SU-DHL-6 (cell line): ENCODE measurements around the gene MYH6.
"Not testable (repeated sequence)": the region's sequence is repeated elsewhere in the genome, so short reads cannot be mapped to it uniquely, and the experiment has no call there.

Experiments used
- H2AFZ ChIP-seq: fragments of 200-600 bp; sonication (generic); 2 replicates; pipeline ENCODE4 v1.6.1; 2014; ENCODE audit warnings: low read depth, mild to moderate bottlenecking, moderate library complexity, mixed read lengths, antibody characterized with exemption, low read length; ENCODE audit not compliant: severe bottlenecking
- H3F3A ChIP-seq: fragments of 200-600 bp; shearing (Covaris generic); 2 replicates; pipeline ENCODE4 v1.6.0; 2016; ENCODE audit warnings: antibody characterized with exemption, mild to moderate bottlenecking; ENCODE audit not compliant: insufficient read depth
- H3K27ac ChIP-seq: fragments of 200-600 bp; sonication (generic); 2 replicates; pipeline ENCODE4 v1.5.1; 2016; ENCODE audit warnings: low read depth, mild to moderate bottlenecking, low read length, moderate library complexity, mixed read lengths
- H3K27me3 ChIP-seq: fragments of 200-600 bp; sonication (generic), shearing (Covaris generic); 2 replicates; pipeline ENCODE4 v1.6.0; 2014; ENCODE audit warnings: mild to moderate bottlenecking, low read length
- H3K36me3 ChIP-seq: fragments of 200-600 bp; sonication (generic); 2 replicates; pipeline ENCODE4 v1.6.1; 2014; ENCODE audit warnings: mild to moderate bottlenecking, low read length, mixed read lengths
- H3K4me2 ChIP-seq: fragments of 300-600, 200-600 bp; shearing (Covaris generic), sonication (generic); 2 replicates; pipeline ENCODE4 v1.6.0; 2014; ENCODE audit warnings: low read length, low read depth, mild to moderate bottlenecking; ENCODE audit not compliant: poor library complexity, severe bottlenecking
- H3K4me3 ChIP-seq: fragments of 200-600 bp; sonication (generic); 2 replicates; pipeline ENCODE4 v1.5.1; 2014; ENCODE audit warnings: antibody characterized with exemption, low read length, mild to moderate bottlenecking, mixed read lengths; ENCODE audit not compliant: insufficient read depth, poor library complexity, severe bottlenecking
- H3K79me2 ChIP-seq: fragments of 200-600 bp; sonication (generic); 2 replicates; pipeline ENCODE4 v1.6.1; 2014; ENCODE audit warnings: mild to moderate bottlenecking, low read length, moderate library complexity; ENCODE audit not compliant: insufficient read depth
- H3K9ac ChIP-seq: fragments of 200-600 bp; sonication (generic); 2 replicates; pipeline ENCODE4 v1.7.0; 2014; ENCODE audit warnings: mild to moderate bottlenecking, low read length
- H3K9me2 ChIP-seq: fragments of 200-600 bp; sonication (generic); replicated peaks from 2 replicates; pipeline ENCODE4 v1.6.1; 2014; ENCODE audit warnings: low read length; ENCODE audit not compliant: insufficient read depth
- H3K9me3 ChIP-seq: fragments of 200-600 bp; sonication (generic); 2 replicates; pipeline ENCODE4 v1.6.1; 2014; ENCODE audit warnings: low read length, mixed read lengths; ENCODE audit not compliant: insufficient read depth
- H4K20me1 ChIP-seq: fragments of 200-600 bp; sonication (generic); 2 replicates; pipeline ENCODE4 v1.6.1; 2014; ENCODE audit warnings: low read depth, mild to moderate bottlenecking, antibody characterized with exemption, low read length, moderate library complexity, mixed read lengths
- EZH2phosphoT487 ChIP-seq: fragments of 200-600 bp; sonication (generic), shearing (Covaris generic); conservative IDR thresholded peaks from 2 replicates; pipeline ENCODE4 v1.6.1; 2018; ENCODE audit warnings: mild to moderate bottlenecking, antibody characterized with exemption, low read length, moderate library complexity, mixed read lengths
- TF ChIP-seq, protein P1 (sequence below): fragments of 200-600 bp; sonication (generic); IDR thresholded peaks from one replicate; pipeline ENCODE4 v1.5.1; 2017; ENCODE audit warnings: antibody characterized with exemption, mild to moderate bottlenecking, low read length, moderate library complexity; ENCODE audit not compliant: insufficient read depth, poor library complexity, severe bottlenecking

Gene MYH6

DNA sequence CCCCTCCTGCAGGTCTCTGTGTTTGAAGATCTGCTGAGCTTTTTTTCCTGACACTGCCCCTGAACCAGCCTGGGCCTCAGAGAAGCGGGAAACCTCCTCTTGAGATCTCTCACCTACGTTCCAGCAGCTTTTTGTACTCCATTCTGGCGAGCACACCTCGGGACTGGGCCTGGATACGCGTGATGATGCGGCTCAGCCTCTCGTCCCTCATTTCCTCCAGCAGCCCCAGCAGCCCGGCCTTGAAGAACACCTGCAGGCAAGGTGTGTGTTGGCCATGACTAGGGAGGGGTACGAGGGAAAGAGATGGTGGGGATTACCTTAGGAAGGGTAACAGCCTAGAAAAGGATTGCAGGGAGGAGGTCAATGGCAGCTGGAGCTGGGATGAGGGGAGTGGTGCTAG, 17.1 kb upstream of the MYH6 start:
- Histone ChIP-seq H3K36me3 (no peaks in the 10 kb centered on the region), H3K27me3 (peaks cover 4% of the 10 kb centered on the region; the same call in 1 of the 2 replicates), H2AFZ (no peak overlapping the region), H3F3A (no peaks in the 10 kb centered on the region), H3K27ac (no peak overlapping the region), H3K4me2 (no peak overlapping the region), H3K79me2 (no peaks in the 10 kb centered on the region), H3K9ac (no peak overlapping the region), H3K9me3 (no peaks in the 10 kb centered on the region), H3K4me3 (no peak overlapping the region), H4K20me1 (no peaks in the 10 kb centered on the region), H3K9me2 (no peaks in the 10 kb centered on the region)
- TF ChIP-seq EZH2phosphoT487: no peak
- TF ChIP-seq, protein P1, sequence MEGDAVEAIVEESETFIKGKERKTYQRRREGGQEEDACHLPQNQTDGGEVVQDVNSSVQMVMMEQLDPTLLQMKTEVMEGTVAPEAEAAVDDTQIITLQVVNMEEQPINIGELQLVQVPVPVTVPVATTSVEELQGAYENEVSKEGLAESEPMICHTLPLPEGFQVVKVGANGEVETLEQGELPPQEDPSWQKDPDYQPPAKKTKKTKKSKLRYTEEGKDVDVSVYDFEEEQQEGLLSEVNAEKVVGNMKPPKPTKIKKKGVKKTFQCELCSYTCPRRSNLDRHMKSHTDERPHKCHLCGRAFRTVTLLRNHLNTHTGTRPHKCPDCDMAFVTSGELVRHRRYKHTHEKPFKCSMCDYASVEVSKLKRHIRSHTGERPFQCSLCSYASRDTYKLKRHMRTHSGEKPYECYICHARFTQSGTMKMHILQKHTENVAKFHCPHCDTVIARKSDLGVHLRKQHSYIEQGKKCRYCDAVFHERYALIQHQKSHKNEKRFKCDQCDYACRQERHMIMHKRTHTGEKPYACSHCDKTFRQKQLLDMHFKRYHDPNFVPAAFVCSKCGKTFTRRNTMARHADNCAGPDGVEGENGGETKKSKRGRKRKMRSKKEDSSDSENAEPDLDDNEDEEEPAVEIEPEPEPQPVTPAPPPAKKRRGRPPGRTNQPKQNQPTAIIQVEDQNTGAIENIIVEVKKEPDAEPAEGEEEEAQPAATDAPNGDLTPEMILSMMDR: no peak

DNA sequence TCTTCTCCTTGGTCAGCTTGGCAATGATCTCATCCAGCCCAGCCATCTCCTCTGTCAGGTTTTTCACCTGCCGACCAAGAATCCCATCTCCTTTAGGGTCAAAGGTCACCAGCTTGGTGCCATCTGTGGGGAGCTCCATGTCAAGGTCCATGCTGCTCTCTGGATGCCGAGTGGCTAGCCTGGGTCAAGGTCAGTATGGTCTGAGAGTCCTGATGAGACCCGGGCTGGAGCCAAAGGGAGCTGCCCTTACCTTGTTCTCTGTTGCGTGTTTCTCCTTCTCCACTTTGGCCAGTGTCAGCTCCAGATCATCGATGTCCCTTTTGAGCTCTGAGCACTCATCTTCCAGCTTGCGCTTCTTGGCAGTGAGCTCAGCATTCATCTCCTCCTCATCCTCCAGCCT, 15.6 kb upstream of the MYH6 start:
- Histone ChIP-seq H3K4me3 (no peak overlapping the region), H3K4me2 (no peak overlapping the region), H3K9ac (no peak overlapping the region), H3K9me3 (no peaks in the 10 kb centered on the region), H2AFZ (no peak overlapping the region), H3K36me3 (no peaks in the 10 kb centered on the region), H4K20me1 (no peaks in the 10 kb centered on the region), H3F3A (no peaks in the 10 kb centered on the region), H3K27me3 (peaks cover 4% of the 10 kb centered on the region; the same call in 1 of the 2 replicates), H3K27ac (no peak overlapping the region), H3K79me2 (no peaks in the 10 kb centered on the region), H3K9me2 (no peaks in the 10 kb centered on the region)
- TF ChIP-seq, protein P1: no peak
- no peak for TF ChIP-seq EZH2phosphoT487

DNA sequence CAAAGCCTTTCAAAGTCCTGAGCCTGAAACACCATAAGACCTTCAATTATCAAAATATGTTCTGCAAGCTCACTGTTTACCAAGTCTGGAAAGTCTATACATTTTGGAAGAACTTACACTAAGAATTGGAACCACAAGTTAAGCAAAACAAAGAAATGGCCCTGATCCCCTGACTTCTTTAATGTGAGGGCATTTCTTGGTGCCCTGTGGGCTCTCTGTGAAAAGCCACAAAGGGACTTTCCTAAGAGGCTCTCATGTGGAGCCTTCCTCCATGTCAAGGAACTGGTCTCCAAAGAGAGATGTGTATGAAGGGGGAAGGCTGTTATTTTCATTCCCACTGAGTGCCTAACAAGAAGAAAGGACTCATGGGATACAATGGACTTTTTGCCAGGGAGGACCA, 13.5 kb upstream of the MYH6 start:
- Histone ChIP-seq H3K27me3 (no peaks in the 10 kb centered on the region), H2AFZ (no peak overlapping the region), H3K4me3 (no peak overlapping the region), H3K79me2 (no peaks in the 10 kb centered on the region), H3K9me2 (no peaks in the 10 kb centered on the region), H4K20me1 (no peaks in the 10 kb centered on the region), H3K36me3 (no peaks in the 10 kb centered on the region), H3K9ac (no peak overlapping the region), H3K4me2 (no peak overlapping the region), H3F3A (no peaks in the 10 kb centered on the region), H3K9me3 (no peaks in the 10 kb centered on the region), H3K27ac (no peak overlapping the region)
- no peak for TF ChIP-seq EZH2phosphoT487
- TF ChIP-seq, protein P1: no peak

DNA sequence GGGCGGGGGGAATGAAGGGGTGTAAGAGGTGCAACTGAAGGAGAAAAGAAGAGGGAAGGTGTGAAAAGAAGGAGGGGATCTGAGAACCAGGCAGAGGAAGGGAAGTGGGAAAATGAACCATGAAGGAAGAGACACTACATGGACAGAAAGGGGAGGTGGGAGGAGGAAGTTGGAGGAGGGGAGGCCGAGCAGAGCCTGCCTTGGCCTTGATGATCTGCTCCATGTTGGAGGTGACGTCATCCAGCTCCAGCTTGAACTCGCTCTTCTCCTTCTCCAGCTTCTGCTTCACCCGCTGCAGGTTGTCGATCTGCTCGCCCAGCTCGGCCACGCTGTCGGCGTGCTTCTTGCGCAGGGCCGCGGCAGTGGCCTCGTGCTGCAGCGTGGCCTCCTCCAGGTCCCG, 11.6 kb upstream of the MYH6 start:
- H3K9me2 ChIP-seq, H3K9me3 ChIP-seq, H3F3A ChIP-seq, H3K4me3 ChIP-seq, H3K36me3 ChIP-seq, H2AFZ ChIP-seq, H4K20me1 ChIP-seq, H3K27me3 ChIP-seq, H3K9ac ChIP-seq, H3K27ac ChIP-seq, H3K4me2 ChIP-seq, H3K79me2 ChIP-seq: not testable (repeated sequence)
